Measurements from ENCODE around the gene TAS2R41. TPM values are rescaled to one million over a fixed set of nuclear protein-coding genes. Genes with fewer than 3 reads are reported as not detected.
"Not testable (repeated sequence)": the region's sequence is repeated elsewhere in the genome, so short reads cannot be mapped to it uniquely, and the experiment has no call there.

The TAS2R41 gene
- total RNA-seq, 1 donor, result not detected

DNA sequence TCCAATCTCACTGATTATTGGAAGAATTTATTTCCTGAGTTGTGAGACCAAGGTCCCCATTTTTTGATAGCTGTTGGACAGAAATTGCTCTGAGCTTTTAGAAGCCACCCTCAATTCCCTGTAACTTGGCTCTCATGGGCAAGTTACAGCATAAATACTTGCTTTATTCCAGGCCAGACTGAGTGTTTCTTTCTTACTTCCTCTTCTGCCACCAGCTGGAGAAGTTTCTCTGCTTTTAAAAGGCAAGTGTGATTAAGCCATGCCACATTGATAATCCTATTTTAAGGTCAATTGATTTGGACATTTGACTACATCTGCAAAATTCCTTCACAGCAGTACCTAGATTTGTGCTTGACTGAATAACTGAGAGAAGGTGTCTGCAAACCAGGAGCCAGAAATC lies 14.1 kb upstream of the TAS2R41 start:
- Histone ChIP-seq H3K9me3 (ENCODE audit: low read depth, low read length) (no peaks in the 10 kb centered on the region), H2AFZ (ENCODE audit: low read length) (no peak overlapping the region)
- DNase-seq (ENCODE audit: insufficient read length, low spot score, missing footprints), result no peak

DNA sequence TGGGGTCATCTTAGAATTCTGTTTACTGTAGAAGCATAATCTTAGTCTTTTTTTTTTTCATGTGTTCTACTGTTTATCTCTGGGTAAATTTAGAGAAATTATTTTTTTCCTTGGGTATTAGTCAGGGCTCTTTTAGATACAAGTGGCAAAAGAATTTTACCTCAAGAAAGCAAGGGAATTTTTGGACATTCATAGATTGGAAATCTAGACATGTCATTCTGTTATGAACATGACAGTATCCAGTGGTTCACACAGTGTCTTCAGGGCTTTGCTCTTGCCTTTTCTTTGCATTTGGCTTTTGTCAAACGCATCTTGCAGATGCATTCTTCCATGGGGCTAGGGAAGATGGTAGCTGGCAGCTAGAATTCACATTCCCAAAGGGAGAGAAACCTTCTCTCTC lies 13.7 kb upstream of the TAS2R41 start:
- DNase-seq (ENCODE audit: insufficient read length, low spot score, missing footprints), result no peak
- TF ChIP-seq, protein P1, sequence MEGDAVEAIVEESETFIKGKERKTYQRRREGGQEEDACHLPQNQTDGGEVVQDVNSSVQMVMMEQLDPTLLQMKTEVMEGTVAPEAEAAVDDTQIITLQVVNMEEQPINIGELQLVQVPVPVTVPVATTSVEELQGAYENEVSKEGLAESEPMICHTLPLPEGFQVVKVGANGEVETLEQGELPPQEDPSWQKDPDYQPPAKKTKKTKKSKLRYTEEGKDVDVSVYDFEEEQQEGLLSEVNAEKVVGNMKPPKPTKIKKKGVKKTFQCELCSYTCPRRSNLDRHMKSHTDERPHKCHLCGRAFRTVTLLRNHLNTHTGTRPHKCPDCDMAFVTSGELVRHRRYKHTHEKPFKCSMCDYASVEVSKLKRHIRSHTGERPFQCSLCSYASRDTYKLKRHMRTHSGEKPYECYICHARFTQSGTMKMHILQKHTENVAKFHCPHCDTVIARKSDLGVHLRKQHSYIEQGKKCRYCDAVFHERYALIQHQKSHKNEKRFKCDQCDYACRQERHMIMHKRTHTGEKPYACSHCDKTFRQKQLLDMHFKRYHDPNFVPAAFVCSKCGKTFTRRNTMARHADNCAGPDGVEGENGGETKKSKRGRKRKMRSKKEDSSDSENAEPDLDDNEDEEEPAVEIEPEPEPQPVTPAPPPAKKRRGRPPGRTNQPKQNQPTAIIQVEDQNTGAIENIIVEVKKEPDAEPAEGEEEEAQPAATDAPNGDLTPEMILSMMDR (IDR thresholded peaks at IDR 0.05; ENCODE audit: extremely low read depth, low read depth, low read length), result no peak
- Histone ChIP-seq H3K36me3 (ENCODE audit: insufficient read depth, low read length) (no peaks in the 10 kb centered on the region), H3K79me2 (ENCODE audit: insufficient read depth, low read length) (no peaks in the 10 kb centered on the region), H4K20me1 (ENCODE audit: insufficient read depth, low read length) (no peaks in the 10 kb centered on the region), H3K9me3 (ENCODE audit: low read depth, low read length) (no peaks in the 10 kb centered on the region), H3K27ac (ENCODE audit: low read depth, low read length) (no peak overlapping the region), H3K4me1 (ENCODE audit: insufficient read depth, low read length) (peaks cover 9% of the 10 kb centered on the region), H2AFZ (ENCODE audit: low read length) (no peak overlapping the region), H3K4me2 (ENCODE audit: insufficient read depth, low read length) (no peak overlapping the region), H3K4me3 (ENCODE audit: insufficient read depth, low read length) (no peak overlapping the region), H3K27me3 (ENCODE audit: insufficient read depth, low read length) (no peaks in the 10 kb centered on the region)

More for the DNA sequence above, 14.1 kb upstream of the TAS2R41 start:
- Histone ChIP-seq H3K4me3 (ENCODE audit: insufficient read depth, low read length) (no peak overlapping the region), H3K27me3 (ENCODE audit: insufficient read depth, low read length) (no peaks in the 10 kb centered on the region), H4K20me1 (ENCODE audit: insufficient read depth, low read length) (no peaks in the 10 kb centered on the region), H3K4me2 (ENCODE audit: insufficient read depth, low read length) (no peak overlapping the region), H3K4me1 (ENCODE audit: insufficient read depth, low read length) (peaks cover 13% of the 10 kb centered on the region), H3K36me3 (ENCODE audit: insufficient read depth, low read length) (no peaks in the 10 kb centered on the region), H3K27ac (ENCODE audit: low read depth, low read length) (no peak overlapping the region), H3K79me2 (ENCODE audit: insufficient read depth, low read length) (no peaks in the 10 kb centered on the region)
- TF ChIP-seq, protein P1 (IDR thresholded peaks at IDR 0.05; ENCODE audit: extremely low read depth, low read depth, low read length), result no peak

DNA sequence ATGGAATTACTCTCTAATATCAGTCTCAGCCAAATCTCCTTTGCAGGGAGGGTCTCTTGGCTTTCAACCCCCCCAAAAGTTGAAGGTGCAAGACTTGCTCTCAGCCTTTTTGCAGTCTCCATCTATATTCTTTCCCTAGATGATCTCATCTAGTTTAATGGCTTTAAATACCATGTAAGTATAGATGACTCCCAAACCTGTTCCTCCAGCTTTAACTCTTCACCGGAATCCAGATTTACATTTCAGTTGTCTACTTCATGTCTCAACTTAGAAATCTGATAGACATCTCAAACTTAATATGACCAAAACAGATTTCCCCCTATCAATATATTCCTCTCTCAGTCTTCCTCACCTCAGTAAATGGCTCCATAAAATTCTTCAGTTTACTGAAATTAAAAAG lies 9.9 kb upstream of the TAS2R41 start:
- Histone ChIP-seq H3K4me2 (ENCODE audit: insufficient read depth, low read length) (no peak overlapping the region), H3K4me1 (ENCODE audit: insufficient read depth, low read length) (no peaks in the 10 kb centered on the region), H3K36me3 (ENCODE audit: insufficient read depth, low read length) (no peaks in the 10 kb centered on the region), H3K27ac (ENCODE audit: low read depth, low read length) (no peak overlapping the region), H3K79me2 (ENCODE audit: insufficient read depth, low read length) (no peaks in the 10 kb centered on the region), H3K9me3 (ENCODE audit: low read depth, low read length) (no peaks in the 10 kb centered on the region), H3K27me3 (ENCODE audit: insufficient read depth, low read length) (no peaks in the 10 kb centered on the region), H2AFZ (ENCODE audit: low read length) (no peak overlapping the region), H4K20me1 (ENCODE audit: insufficient read depth, low read length) (no peaks in the 10 kb centered on the region), H3K4me3 (ENCODE audit: insufficient read depth, low read length) (no peak overlapping the region)
- TF ChIP-seq, protein P1 (IDR thresholded peaks at IDR 0.05; ENCODE audit: extremely low read depth, low read depth, low read length), result no peak
- DNase-seq (ENCODE audit: insufficient read length, low spot score, missing footprints), result no peak

DNA sequence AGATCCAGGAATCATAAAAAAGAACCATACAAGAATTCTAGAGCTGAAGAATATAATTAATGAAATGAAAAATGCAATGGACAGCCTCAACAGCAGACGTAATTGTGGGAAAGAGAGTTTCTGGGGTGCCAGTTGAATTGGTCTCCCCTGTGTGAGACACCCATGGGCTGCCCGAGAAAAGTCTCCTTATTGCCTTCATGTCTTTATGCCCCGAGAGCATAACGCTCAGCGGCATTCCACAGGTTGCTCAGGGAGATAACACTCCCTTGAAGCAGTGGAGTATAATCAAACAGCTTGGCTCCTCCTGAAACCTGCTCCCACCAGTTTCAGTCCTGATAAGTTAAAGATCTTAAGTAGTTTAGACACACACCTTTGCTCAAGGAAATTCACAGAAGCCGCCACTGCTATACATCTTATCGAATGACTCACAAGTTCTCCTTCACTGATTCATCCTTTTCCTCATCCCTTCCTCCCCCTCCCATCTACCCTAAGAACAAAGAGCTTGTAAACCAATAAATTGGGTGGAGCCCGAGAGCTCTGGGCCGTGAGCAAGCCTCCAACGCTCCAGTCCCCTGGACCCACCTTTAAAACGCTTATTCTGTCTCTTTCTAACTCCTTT lies 5.5 kb upstream of the TAS2R41 start:
- not testable (repeated sequence) for DNase-seq (ENCODE audit: insufficient read length, low spot score, missing footprints); H3K4me1 ChIP-seq (ENCODE audit: insufficient read depth, low read length); H3K27me3 ChIP-seq (ENCODE audit: insufficient read depth, low read length); H3K27ac ChIP-seq (ENCODE audit: low read depth, low read length); H3K4me2 ChIP-seq (ENCODE audit: insufficient read depth, low read length); H3K4me3 ChIP-seq (ENCODE audit: insufficient read depth, low read length); H2AFZ ChIP-seq (ENCODE audit: low read length); H3K79me2 ChIP-seq (ENCODE audit: insufficient read depth, low read length); H3K36me3 ChIP-seq (ENCODE audit: insufficient read depth, low read length); H4K20me1 ChIP-seq (ENCODE audit: insufficient read depth, low read length); H3K9me3 ChIP-seq (ENCODE audit: low read depth, low read length)
